GM19239 (cell line): Measurements from ENCODE around the gene TRIM8.
"Not testable (repeated sequence)": the region's sequence is repeated elsewhere in the genome, so short reads cannot be mapped to it uniquely, and the experiment has no call there.

Experiments used
- DNase-seq: peaks from one replicate; pipeline ENCODE4 v3.0.0; 2011; ENCODE audit warnings: low spot score; ENCODE audit not compliant: insufficient read length
- FAIRE-seq: peaks from 2 replicates; lab custom pipeline; 2011; peaks lifted over from hg19 to GRCh38; lab: Jason Lieb, UNC

TRIM8 gene

DNA sequence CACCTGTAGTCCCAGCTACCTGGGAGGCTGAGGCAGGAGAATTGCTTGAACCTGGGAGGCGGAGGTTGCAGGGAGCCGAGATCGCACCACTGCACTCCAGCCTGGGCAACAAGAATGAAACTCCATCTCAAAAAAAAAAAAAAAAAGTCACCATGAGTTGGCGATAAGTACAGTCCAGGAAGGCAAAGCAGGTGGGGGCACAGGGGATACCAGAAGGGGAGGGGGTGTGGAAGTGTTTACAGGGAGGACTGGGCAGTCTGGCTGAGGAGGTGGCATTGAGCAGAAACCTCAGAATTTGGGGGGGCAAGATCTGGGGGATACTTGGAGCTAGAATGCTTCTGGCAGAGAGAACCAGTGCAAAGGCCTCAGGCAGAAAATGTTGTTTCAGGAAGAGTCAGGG is 23.1 kb downstream of the TRIM8 start:
- FAIRE-seq = not testable (repeated sequence)

DNA sequence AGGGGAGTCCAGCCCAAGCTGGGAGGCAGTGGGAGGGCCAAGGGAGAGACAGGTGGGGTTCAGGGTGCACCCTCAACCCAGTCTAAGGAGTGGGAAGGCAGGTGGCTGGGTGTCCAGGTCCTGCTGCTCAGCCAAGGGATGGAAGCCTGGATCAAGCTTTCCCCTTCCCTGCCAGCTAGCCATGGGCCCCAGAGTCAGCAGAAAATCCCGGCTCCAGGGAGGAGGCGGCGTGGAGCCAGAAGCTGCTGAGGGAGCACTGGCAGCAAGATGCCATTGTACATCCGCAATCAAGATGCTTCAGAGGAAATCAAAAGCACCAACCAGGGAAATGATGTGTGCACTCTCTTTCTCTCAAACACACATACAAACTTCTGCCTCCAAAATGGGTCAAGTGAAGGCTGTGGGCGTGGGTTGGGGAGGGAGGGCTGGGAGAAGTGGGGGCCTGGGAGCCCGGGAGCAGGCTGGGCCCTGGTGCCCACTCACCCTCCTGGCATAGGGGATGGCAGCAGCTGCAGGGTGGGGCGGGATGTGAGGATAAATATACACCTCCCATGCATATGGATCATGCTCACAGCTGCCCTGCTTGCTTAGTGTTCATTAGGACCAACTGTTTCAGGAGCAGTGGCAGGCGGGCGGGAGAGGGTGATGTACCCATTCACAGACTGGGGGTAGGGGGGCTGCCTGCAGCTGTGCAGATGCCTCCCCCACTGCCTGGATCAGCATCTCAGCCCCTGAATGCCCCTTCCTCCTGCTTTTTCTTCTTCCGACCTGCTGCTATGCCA is 24.2 kb downstream of the TRIM8 start:
- no peak for FAIRE-seq
- DNase-seq = no peak

More for the DNA sequence above, 23.1 kb downstream of the TRIM8 start:
- not testable (repeated sequence) for DNase-seq

DNA sequence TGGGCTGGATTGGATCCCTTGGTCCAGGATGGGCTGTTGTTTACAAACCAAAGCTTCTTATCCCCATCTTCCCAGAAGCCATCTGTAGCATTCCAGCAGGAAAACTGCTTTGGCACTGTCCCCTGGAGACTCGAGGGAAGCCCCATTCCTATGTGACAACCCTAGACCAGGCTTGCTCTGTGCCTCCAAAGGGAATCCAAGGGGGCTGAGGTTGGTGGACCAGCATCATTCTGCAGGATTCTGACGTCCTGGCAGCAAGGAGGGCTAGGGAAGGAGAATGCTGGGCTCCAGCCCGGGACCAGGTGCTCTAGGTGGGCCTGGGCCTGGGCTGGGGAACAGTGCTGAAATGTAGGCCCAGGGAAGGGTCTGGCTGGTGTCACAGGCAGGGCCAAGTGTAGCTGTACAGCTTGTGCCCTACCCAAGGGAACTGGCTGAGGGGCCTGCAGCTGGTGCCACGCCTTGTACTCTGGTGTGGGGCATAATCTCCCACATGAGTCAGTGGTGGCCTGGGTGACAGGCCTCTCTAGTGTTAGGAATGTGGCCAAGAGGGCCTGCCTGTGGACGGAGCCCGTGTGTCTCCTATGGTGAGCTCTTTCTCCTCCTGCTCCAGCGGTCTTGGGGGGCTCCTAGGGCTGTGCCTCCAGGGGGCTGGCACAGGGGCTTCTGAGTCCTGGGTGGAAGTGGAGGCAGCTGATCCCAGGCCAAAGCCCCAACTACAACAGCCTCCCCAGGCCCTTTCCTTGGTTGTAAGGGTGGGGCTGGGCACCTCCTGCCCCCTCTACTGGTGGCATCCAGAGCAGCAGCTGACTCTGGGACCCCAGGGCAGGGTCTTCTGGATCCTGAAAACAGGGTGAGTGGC is 25.2 kb downstream of the TRIM8 start:
- no peak for DNase-seq
- no peak for FAIRE-seq

DNA sequence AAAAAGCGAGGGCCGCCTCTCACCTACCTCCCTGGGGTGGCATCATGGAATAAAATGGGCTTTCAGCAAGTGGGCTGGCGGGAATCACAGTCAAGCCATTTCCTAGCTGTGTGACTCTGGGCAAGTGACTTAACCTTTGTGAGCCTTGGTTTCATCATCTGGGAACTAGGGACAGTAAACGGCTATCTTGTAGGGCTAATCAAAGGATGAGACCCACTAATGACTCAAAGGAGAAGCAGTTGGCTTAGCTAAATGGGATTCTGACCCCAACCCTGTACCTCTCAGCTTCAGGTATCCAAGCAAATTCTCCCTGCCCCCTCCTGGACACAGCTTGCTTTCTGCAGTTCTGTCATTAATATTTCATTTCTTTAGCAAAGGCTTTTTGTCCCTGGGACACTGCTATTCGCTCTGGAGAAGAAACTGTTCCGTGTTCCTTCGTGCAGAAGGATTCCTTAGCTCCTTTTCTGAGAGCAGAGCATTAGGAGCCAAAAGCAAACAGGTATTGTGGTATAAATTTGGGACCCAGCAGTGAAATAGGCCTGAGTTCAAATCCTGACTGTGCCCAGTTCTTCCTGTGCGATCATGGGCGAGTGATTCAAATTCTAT is 25.9 kb downstream of the TRIM8 start:
- no peak for FAIRE-seq
- no peak for DNase-seq

DNA sequence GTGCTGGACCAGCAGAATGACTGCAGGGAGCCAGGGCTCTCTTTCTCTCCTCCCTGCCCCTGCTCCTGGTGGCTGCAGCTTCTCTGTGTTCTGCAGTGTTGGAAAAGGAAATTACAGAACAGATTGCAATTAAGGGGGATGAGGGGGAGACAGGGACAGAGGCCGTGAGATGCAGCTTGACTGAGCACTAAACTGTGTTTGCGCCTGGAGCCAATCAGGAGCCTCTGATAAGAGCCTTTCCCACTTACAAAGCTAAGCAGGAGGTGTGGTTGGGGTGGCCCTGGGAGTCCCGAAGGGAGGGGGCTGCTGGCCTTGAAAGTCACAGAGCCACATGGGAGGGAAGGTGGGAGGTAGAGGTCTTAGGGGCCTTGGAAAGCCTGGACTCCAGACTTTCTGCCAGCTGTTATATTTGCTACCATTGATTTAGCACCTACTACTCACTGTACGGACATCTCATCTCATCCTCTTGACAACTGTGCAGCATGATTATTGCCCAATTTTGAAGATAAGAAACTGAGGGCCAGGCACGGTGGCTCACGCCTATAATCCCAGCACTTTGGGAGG is 26.7 kb downstream of the TRIM8 start:
- FAIRE-seq (no peak), DNase-seq (no peak)

DNA sequence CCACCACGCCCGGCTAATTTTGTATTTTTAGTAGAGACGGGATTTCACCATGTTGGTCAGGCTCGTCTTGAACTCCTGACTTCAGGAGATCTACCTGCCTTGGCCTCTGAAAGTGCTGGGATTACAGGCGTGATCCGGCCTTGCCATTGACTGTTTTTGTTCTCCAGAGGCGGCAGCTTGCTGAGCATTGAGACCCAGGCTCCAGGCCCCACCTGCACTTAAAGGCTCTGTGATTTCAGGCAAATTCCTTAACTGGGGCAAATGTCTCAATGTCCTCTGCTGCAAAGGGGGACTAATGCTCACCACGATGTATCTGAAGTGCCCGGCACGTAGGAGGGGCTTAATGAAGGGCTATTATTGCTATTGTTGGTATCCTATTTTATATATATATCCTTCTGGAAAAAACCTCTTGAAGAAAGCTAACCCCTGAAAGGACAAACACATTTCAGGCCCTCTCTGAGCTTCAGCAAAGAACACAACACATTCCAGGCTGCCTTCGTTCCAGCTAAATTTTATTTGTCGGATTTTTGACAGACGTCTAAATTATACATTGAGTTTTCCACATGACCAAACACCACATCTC is 29.0 kb downstream of the TRIM8 start:
- FAIRE-seq (no peak), DNase-seq (no peak)

DNA sequence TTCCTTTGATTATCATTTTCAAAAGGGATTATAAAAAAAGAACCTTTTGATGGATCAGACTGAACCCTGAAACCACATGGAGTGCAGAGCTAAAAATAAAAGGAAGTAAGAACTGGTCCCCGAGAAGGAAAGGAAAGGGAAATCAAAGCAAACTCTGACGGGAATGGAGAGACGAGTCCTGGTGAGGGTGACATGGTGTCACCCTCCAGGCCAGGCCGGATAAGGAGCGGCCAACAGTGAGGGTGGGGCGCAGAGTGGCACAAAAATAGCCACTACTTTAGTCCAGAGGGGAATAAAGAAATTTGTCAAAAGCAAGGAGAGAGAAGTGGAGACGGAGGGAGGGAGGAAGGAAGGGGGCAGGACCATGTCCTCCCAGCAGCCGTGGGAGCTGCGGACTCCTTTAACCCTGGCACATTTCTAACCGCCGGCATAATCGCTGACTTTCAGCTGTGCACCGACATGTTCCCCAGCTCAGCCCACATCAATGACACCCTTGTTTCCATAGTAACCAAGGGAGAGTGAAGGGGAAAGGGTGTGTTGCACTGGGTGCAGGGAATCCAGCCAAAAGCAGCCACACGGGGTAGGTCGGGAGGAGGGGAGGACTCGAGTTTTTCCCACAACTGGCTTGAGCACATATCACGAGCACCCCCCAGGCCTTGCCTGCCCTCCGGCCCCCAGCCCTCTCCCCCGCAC is 29.7 kb downstream of the TRIM8 start:
- DNase-seq (no peak), FAIRE-seq (no peak)

DNA sequence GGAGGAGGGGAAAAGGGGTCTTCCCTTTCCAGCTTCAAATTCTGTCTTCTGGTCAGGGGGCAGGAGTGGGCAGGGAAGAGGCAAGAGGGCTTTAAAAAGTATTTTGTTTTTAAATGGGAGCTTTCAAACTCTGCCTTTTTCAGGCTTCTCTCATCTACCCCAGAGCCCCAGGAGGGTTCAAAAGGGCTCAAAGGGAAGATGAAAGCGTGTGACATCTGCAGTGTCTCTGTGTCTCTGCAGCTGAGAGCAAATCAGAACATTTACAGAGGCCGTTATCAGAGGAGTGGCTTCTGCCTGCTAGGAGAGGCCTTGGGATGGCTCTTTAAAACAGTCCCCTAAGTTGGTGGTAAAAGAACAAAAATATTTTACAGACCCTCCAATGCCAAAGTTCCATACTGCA is 30.3 kb downstream of the TRIM8 start:
- no peak for DNase-seq
- no peak for FAIRE-seq

DNA sequence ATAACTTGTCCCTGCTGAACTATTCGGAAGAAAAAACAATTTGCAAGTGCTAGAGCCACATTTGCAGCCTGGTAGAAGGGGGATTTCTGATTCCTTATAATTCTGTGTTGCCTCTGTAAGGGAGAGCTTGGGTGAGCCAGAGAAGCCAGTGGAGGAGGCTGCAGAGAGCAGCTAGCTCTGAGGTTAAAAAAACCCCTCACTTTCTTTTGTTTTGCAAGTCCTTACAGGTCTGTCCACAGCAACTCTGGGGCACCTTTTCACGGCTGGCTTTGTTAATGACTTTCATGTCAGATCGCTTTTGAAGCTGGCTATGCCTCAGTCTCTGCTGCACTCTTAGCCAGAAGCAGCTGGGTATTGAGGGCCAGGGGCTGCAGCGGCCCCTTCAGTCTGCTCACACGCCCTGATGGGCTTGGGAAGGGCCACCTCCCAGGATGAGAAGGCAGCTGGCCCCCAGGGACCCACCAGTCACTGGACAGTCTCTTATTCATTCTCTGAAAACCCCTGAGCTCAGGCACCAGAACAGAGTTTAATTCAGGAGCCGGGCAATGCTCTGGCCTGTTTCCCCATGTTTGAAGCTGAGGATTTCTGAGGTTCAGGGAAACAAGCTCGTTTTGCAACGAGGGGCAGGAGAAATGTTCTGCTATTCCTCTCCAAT is 30.9 kb downstream of the TRIM8 start:
- FAIRE-seq = no peak
- DNase-seq = no peak

DNA sequence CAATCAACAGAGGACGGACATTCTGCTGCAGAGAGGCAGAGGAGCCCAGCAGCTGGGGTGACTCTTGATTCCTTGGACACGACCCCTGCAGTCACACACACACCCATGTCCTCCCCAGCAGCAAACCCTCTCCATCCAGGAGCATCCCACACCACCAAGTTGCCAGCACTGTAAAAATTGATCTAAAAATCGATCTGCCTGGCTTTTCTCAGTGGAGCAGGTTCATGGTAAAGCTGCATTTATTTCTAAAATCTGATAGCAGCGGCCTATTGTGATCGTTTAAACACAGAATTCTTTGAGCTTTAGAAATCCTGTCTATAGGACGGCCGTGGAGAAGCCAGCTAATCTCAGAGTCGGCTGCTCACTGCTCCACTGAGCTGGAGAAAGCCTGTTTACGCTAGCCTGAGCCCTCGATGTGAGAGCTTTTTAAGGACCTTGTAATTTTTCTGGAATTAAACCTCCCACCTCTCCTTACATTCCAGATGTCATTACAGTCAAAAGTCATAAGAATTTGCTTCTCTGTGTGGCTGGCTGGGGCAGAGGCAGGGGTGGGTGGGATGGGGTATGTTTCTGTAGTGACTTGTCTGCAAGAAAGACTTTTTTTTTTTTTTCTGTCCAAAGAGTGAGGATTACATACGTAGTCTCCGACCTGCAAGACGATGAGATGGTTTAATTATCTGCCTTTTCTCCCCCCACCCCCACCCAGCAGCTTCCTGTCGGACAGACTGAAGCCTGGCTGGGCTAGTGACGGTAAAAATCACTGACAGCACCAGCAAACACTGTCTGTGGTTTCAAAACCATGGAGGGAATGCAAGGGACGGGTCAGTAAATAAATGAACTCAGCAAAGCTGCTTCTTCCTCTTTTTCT is 31.6 kb downstream of the TRIM8 start:
- FAIRE-seq = peak; percentile 79
- DNase-seq = no peak

DNA sequence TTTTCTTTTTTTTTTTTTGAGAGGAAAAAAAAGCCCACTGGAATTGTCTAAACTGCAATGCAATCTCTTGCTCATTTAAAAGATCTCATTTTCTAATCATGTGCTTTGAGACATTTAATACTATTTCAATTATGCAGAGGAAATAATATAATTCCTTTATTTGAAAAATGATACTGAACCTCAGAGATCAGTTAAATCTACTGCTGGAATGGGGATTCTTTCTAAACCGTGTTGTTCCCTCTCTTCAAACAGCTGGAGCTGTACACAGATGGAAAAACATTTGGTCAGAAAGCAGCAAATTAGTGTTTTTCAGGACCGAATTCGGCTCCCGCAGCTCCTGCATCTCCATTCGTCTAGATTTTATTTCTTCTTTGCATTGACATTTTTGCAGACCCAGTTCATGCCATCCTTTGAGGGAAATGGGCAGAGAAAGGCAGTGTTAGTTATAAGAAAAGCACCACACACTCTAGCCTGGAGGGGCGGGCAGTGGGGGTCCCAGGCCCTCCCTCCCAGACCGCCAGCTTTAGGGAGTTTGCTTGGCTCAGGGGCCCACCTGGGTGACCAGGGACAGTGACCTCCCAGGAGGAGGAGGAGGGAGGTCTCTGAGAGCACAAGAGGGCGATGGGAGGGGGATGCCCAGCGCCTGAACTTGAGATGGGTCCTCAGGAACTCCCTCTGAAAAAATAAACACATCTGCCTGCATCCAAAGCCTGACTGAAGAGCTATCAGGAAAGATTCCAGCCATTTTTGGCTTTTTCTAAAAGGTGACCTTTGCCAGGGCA is 32.4 kb downstream of the TRIM8 start:
- FAIRE-seq = no peak

DNA sequence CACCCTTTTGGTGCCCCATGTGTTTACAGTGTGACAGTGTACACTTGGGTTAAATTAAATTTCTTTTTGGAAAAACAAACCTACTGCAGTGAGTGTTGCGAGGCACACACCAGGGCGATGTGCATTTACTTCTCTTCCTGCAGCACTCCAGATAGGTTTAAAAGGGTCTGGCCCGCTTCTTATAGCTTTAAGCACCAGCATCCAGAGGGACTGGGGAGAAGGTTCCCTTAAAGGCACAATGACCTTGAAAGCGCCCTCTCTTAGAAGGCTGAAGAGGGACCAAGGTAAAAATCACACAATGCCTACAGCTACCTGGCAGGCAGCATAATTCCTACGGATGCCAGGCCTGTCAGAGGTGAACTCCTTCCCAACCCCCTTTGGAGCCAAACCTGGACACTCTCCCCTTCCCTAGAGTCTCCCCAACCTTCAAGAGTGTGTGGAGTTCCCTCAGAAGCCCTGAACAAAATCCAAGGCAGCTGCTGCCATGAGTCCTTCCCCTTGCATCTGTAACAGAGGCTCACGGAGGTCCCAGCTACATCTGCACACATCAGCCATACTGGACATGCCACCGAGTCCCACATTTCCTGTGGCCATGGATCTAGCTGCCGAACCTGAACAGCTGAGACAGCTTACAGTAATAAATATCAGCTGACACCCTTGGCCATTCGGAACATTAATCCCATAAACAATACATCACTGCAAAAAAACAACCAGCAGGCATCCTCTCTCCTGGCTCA is 33.2 kb downstream of the TRIM8 start:
- DNase-seq (no peak), FAIRE-seq (no peak)

More for the DNA sequence above, 32.4 kb downstream of the TRIM8 start:
- no peak for DNase-seq

DNA sequence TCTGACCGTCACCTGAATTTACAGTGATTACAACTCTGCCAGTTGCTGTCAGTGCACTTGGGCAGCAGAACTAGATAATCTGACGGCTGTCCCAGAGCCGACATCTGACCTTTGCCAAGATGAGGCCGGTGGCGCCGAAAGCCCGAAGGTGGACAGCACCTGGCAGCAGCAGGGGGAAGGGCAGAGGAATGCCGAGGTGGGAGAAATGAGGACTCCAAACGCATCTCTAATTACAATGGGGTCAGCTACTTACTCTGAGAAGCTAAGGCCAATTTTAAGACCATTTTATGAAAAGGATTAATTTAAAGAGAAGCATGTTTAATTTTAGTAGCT is 33.8 kb downstream of the TRIM8 start:
- DNase-seq (no peak), FAIRE-seq (no peak)

DNA sequence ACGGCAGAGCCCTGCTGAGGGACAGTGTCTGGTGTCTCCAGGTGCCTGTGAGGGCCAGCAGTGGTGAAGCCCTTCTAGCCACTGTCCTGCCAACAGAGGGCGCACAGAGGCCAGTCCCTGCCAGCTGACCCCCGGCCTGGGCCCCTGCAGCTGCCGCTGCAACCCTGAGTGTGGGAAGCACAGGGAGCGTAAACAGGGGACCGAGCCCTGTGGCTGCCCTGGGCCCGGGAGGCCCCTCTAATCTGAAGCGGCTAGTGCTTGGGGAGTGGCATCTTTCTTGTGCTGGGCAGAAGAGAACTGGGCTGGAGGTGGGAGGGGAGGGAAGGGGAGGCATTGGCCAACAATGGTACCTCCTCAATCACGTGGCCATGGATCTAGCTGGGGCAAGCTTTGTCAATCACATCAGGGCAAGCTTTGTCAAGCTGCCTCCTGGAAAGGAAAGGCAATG is 34.6 kb downstream of the TRIM8 start:
- FAIRE-seq (peak; percentile 54), DNase-seq (no peak)

DNA sequence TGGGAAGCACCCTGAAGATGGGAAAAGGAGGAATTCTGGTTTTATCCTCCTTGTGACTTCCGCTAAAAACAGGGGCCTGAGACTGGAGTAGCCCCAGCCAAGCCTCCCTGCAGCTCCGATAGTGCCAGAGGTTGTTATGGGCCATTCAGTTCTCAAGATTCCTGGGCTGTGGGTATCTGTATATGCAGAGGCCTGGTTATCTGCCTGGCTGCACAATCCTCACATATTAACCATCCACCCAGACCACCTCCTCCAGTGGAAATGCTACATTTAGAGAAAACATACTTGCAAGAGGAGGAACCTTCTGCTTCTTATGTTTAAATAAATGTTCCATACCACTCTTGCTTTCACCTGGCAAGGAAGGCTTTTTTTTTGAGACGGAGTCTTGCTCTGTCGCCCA is 35.3 kb downstream of the TRIM8 start:
- DNase-seq (no peak), FAIRE-seq (no peak)

DNA sequence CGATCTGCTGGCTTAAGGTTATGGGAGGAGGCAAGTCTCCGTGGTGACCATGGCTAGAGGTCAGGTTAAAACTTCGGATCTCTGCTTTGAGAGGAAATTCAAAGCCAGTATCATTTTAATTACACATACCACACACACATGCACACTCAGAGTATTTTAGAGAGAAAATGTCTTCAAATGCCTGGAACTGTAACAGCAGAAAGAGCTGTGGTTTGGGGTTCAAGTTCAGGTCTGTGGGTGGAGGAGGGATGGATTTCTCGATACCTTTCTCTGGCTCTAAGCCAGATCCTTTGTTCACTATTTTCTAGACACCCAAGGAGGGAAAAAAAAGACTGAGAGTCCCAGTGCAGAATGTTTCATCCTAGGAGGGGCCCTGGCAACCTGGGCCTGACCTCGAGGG is 37.4 kb downstream of the TRIM8 start:
- DNase-seq = no peak
- FAIRE-seq = no peak

DNA sequence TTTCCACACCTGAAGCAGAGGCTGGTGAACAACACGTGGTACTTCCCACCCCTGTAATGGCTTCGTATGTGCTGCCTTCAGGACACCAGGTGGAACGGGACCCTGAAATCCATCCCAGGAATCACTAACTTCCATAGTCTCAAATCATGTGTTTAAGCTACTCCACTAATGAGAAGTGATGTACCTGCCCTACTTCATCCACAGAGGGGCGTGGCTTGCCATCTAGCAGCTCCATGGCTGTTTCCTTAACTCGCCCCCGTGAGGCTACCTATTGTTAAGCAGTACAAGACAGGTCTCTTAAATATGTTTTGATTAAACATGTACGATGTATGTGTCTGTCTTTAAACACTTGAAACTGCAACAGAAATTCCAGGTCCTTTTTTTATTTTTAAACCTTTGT is 38.1 kb downstream of the TRIM8 start:
- DNase-seq = no peak

More for the DNA sequence above, 38.1 kb downstream of the TRIM8 start:
- no peak for FAIRE-seq
